ENCODE measurements around the gene SYNPO2.

Gene SYNPO2

GRCh38 chr4:118983831-118984230, 95.2 kb downstream of the SYNPO2 start:
- Mint-ChIP-seq H3K27me3 (no peaks in the 10 kb centered on the region), H3K36me3 (no peaks in the 10 kb centered on the region), H3K9me3 (ENCODE audit: low read depth) (no peaks in the 10 kb centered on the region), H3K27ac (no peak overlapping the region), H3K4me3 (no peak overlapping the region), H3K4me1 (ENCODE audit: low read depth) (no peaks in the 10 kb centered on the region)

- H3K4me1 Mint-ChIP-seq (ENCODE audit: low read depth) = no peaks in the 10 kb centered on the region
- H3K36me3 Mint-ChIP-seq = no peaks in the 10 kb centered on the region
- no peaks in the 10 kb centered on the region for H3K27me3 Mint-ChIP-seq
- H3K4me3 Mint-ChIP-seq = no peak overlapping the region
- no peak overlapping the region for H3K27ac Mint-ChIP-seq
- H3K9me3 Mint-ChIP-seq (ENCODE audit: low read depth) = no peaks in the 10 kb centered on the region
These were observed 96.7 kb downstream of the SYNPO2 start for GRCh38 chr4:118985170-118986000.

DNA sequence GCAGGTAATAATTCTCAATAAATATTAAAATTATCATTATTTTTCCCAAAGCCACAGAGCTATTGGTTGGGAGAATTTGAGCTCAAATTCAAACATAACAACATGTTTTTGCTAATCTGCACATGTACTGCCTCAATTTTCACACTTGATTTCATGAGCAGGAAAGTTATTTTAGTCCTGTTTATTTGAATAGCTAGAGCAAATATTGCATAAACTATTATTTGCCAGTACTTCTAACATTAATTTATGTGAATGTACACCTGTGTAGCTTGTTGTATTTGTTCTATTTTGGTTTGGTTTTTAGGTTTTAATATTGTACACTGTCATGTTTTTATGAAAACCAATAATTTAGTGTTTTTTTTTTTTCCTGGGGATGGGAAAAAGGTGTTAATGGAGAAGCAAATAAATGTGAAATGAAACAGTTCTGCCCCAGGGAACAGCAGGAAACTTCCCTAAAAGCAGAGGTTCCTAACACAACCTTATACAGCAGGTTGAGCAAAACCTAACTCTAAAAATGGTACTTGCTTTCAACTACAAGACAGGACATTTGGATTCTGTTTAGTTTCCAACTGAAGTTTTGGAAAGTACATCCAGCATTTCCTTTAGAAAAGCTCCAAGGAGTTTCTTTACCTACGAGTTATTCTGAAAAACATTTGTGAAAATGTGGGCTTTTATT, 99.4 kb downstream of the SYNPO2 start:
- no peak overlapping the region for H3K4me3 Mint-ChIP-seq
- no peaks in the 10 kb centered on the region for H3K9me3 Mint-ChIP-seq (ENCODE audit: low read depth)
- no peaks in the 10 kb centered on the region for H3K27me3 Mint-ChIP-seq
- no peaks in the 10 kb centered on the region for H3K4me1 Mint-ChIP-seq (ENCODE audit: low read depth)
- H3K27ac Mint-ChIP-seq = no peak overlapping the region
- H3K36me3 Mint-ChIP-seq = no peaks in the 10 kb centered on the region

DNA sequence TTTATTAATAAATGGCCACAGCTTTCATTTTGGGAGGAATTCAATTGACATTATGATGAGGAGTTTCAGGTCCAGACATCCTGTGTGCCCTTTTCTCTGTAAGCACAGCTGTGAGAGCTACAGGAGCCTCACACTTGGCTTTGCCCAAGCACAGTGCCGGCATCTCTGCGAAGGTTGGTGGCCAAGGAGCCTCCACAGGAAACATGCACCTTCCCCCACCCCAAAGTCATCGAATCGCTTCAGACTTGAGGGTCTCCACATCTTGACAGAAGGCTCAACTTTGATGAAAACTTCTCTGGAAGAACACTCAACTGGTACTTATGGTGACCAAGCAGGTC, 100.0 kb downstream of the SYNPO2 start:
- Mint-ChIP-seq H3K4me3 (no peak overlapping the region), H3K36me3 (no peaks in the 10 kb centered on the region), H3K9me3 (ENCODE audit: low read depth) (no peaks in the 10 kb centered on the region), H3K27me3 (no peaks in the 10 kb centered on the region), H3K4me1 (ENCODE audit: low read depth) (no peaks in the 10 kb centered on the region), H3K27ac (no peak overlapping the region)

DNA sequence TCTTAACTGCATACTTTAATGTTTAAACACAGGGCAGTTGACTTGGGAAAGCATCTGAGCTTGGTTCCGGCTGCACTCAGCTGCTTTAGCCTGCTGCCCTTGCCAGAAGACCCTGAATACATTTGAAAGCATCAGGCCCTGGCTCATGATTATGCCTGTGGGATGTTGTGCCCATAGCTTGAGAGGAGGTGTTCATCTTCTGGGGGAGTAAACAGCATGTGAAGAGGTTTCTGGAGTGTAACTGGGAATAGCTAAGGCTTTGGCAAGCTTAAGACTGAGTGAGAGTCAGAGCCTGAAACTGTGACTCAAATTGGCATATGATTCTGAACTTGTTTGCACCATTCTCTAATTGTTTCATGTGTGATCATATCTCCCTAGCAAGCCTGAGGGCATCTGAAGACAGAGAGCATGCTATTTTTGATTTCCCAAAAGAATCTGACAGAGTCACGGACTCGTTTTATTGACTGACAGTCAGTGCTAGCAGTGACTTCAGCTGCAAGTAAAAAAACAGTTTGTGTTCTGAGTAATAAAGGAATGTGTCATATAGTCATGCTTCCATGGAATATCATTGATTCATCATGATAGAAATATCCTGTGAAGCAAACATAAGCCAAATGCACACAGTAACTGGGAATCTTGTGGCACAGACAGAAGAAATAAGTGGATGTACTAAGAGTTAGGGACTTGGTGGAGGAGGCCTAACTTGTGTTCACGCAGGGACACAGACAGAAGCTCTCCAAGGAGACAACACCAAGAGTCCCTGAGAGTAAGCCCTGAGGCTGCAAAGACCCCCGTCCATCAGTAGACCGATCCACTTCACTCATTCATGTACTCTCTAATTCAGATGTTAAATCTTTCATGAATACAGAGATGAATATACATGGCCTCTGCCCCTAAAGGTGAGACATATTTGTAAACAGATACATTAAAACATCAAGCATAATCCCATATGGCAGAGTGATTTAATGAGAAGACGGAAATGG, 100.7 kb downstream of the SYNPO2 start:
- Mint-ChIP-seq H3K4me3 (no peak overlapping the region), H3K4me1 (ENCODE audit: low read depth) (no peaks in the 10 kb centered on the region), H3K9me3 (ENCODE audit: low read depth) (no peaks in the 10 kb centered on the region), H3K27ac (no peak overlapping the region), H3K27me3 (no peaks in the 10 kb centered on the region), H3K36me3 (no peaks in the 10 kb centered on the region)

DNA sequence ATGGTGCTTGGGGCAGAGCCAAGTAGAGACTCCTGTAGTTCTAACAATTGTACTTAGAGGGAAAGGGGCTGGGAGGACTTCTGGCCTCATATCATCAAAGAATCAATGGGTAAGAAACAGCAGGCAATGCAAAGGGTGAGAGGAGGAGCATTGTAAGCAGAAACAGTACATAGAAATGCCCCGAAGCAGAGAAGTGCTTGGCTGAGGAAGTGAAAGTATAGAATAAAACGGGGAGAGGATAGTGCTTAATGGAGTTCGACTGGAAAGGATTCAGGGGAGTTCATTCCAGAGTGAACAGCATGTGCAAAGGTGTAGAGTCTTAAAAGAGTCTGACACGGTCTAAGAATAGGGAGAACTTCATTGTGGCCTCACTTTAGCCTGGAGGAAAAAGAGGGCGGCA, 103.0 kb downstream of the SYNPO2 start:
- no peaks in the 10 kb centered on the region for H3K36me3 Mint-ChIP-seq
- H3K4me1 Mint-ChIP-seq (ENCODE audit: low read depth) = no peaks in the 10 kb centered on the region
- H3K4me3 Mint-ChIP-seq = no peak overlapping the region
- H3K9me3 Mint-ChIP-seq (ENCODE audit: low read depth) = no peaks in the 10 kb centered on the region
- H3K27me3 Mint-ChIP-seq = peaks cover 3% of the 10 kb centered on the region
- H3K27ac Mint-ChIP-seq = no peak overlapping the region

DNA sequence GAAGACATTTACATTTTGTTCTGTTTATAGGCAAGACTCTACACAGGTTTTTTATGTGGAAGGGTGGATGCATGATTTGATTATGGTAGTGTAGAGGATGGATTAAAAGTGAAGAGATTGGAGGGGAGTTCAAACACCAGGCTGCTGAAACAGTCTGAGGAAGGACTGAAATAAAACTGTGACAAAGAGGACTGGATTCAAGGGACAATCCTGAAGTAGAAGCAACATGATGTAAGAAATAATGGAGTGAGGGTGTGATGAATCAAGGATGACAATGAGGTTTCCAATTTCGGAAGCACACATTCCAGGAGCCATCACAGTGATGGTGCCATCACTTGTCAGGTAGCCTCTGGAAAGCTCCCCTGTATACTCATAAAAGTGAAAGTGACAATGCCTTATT, 103.5 kb downstream of the SYNPO2 start:
- H3K9me3 Mint-ChIP-seq (ENCODE audit: low read depth) = no peaks in the 10 kb centered on the region
- H3K27ac Mint-ChIP-seq = no peak overlapping the region
- no peaks in the 10 kb centered on the region for H3K36me3 Mint-ChIP-seq
- H3K27me3 Mint-ChIP-seq = peaks cover 3% of the 10 kb centered on the region
- no peaks in the 10 kb centered on the region for H3K4me1 Mint-ChIP-seq (ENCODE audit: low read depth)
- no peak overlapping the region for H3K4me3 Mint-ChIP-seq

DNA sequence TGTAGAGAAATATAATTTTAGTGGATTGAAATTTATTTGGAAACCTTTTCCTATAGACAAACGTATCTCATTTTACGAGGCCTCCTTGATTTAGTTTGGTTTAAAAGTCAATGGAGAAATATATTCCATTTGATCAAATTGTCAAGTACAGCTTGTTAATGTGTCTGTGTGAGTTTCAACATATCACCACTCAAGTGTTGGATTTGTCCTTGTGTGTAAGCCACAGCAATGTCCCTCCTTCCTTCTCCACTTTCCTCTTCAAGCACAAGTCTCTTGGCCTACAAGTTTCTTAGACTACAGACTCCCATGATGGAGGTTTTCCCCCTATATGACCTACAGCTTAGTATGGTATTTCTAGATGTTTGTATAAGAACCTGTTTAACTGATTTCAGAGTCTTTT, 104.7 kb downstream of the SYNPO2 start:
- Mint-ChIP-seq H3K36me3 (no peaks in the 10 kb centered on the region), H3K4me3 (no peak overlapping the region), H3K4me1 (ENCODE audit: low read depth) (no peaks in the 10 kb centered on the region), H3K27ac (no peak overlapping the region), H3K9me3 (ENCODE audit: low read depth) (no peaks in the 10 kb centered on the region), H3K27me3 (peaks cover 3% of the 10 kb centered on the region)

DNA sequence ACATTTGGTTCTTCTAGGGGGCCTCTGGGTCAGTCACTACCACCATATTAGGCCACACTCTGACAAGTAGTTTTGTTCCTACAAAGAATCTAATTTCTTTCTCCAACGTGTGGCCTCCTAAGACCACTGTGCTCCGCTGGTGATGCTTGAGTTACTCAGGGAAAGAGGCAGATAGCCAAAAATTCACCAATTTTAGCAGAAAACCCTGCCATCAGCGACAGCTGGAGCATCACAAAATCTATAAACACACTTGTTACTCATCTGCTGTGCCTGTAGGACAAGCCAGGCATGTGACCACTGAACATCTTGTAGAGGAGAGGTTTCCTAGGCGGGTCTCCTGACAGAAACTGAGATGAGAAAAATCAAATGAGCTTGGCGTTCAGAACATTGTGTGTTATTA, 105.4 kb downstream of the SYNPO2 start:
- H3K9me3 Mint-ChIP-seq (ENCODE audit: low read depth) = no peaks in the 10 kb centered on the region
- H3K4me1 Mint-ChIP-seq (ENCODE audit: low read depth) = no peaks in the 10 kb centered on the region
- H3K27me3 Mint-ChIP-seq = peaks cover 3% of the 10 kb centered on the region
- H3K27ac Mint-ChIP-seq = no peak overlapping the region
- H3K36me3 Mint-ChIP-seq = no peaks in the 10 kb centered on the region
- H3K4me3 Mint-ChIP-seq = no peak overlapping the region

- Mint-ChIP-seq H3K36me3 (no peaks in the 10 kb centered on the region), H3K9me3 (ENCODE audit: low read depth) (no peaks in the 10 kb centered on the region), H3K27me3 (peaks cover 3% of the 10 kb centered on the region), H3K4me3 (no peak overlapping the region), H3K4me1 (ENCODE audit: low read depth) (no peaks in the 10 kb centered on the region), H3K27ac (no peak overlapping the region)
These were observed 107.2 kb downstream of the SYNPO2 start for GRCh38 chr4:118995693-118996391.

DNA sequence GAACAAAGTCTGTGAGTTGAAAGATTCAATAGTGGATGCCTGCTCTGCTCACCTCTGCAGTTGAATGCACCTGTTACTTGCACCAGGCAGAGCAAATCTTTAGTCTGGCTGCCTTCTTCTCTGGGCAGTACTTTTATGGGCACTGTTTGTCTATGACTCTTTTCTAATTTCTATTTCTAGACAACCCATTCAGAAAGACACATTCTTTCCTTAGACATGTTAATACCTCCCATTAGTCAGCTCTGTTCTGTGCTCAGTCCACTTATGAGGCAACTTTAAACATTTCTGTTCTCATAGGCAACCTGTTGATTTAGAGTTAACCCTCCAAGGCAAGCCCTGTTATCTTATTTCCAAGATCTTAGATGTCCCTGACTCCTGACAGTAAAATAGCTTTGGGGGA, 108.9 kb downstream of the SYNPO2 start:
- no peaks in the 10 kb centered on the region for H3K9me3 Mint-ChIP-seq (ENCODE audit: low read depth)
- no peaks in the 10 kb centered on the region for H3K36me3 Mint-ChIP-seq
- H3K4me1 Mint-ChIP-seq (ENCODE audit: low read depth) = no peaks in the 10 kb centered on the region

DNA sequence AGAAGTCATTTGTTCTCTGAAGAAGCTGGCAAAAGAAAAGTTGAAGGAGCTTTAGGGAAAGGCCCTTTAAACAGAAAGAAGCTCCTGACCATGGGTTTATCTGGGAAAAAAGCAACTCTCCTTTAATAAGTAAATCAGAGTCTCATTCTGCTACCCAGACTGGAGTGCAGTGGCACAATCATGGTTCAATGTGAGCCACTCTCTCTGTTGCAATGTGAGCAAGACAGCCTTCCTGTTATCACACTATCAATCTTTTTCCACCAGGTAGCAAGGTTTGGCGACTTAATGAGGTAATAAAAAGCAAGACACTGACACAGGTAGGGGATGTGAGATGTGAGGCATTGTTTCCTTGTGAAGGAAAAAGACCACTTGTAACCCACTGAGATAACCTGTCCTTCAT, 111.3 kb downstream of the SYNPO2 start:
- no peaks in the 10 kb centered on the region for H3K9me3 Mint-ChIP-seq (ENCODE audit: low read depth)
- H3K4me3 Mint-ChIP-seq = no peak overlapping the region
- no peaks in the 10 kb centered on the region for H3K36me3 Mint-ChIP-seq
- no peak overlapping the region for H3K27ac Mint-ChIP-seq
- peaks cover 3% of the 10 kb centered on the region for H3K27me3 Mint-ChIP-seq
- no peaks in the 10 kb centered on the region for H3K4me1 Mint-ChIP-seq (ENCODE audit: low read depth)

More for the DNA sequence above, 108.9 kb downstream of the SYNPO2 start:
- H3K27me3 Mint-ChIP-seq = peaks cover 3% of the 10 kb centered on the region
- no peak overlapping the region for H3K27ac Mint-ChIP-seq
- H3K4me3 Mint-ChIP-seq = no peak overlapping the region

DNA sequence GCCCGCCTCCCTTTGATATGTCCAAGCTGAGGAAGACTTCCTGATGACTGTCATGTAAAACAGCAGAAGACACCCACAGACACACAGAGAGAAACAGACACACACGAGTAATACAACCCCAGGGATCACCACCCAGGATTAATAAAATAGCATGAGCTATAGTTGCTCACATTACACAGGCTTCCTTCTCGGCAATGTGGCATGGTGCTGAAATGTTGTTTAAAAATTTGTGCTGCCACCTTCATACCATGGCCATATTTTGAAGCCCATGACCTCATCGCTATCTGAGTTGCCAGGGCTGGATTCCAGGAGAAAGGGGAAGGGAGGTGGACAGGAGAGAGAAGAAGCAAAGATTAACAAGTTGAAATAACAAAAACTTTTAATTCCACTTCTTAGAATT, 111.7 kb downstream of the SYNPO2 start:
- Mint-ChIP-seq H3K4me3 (no peak overlapping the region), H3K27ac (no peak overlapping the region), H3K36me3 (no peaks in the 10 kb centered on the region), H3K27me3 (peaks cover 3% of the 10 kb centered on the region), H3K9me3 (ENCODE audit: low read depth) (no peaks in the 10 kb centered on the region), H3K4me1 (ENCODE audit: low read depth) (no peaks in the 10 kb centered on the region)

DNA sequence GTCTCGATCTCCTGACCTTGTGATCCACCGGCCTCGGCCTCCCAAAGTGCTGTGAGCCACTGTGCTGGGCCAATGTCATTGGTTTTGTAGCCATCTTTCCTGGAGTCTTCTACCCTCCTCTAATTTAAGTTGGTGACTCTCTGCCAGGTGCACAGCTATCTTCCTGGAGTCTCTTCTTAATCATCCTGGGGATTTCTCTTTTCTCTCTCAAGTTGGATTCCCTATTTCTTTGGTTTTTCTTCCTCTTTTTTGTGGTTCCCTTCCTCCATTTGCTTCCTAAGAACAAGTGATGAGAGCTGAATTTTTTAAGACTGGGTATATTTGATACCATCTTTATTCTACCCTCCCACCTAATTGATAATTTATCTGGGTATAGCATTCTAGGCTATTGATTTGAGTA, 113.8 kb downstream of the SYNPO2 start:
- no peaks in the 10 kb centered on the region for H3K27me3 Mint-ChIP-seq
- no peak overlapping the region for H3K27ac Mint-ChIP-seq
- H3K36me3 Mint-ChIP-seq = no peaks in the 10 kb centered on the region
- no peak overlapping the region for H3K4me3 Mint-ChIP-seq
- H3K4me1 Mint-ChIP-seq (ENCODE audit: low read depth) = no peaks in the 10 kb centered on the region
- H3K9me3 Mint-ChIP-seq (ENCODE audit: low read depth) = no peaks in the 10 kb centered on the region

Data from activated naive CD8-positive, alpha-beta T cell (primary cell).